Duodenal mucosa (tissue), 2 donors: ENCODE results near the gene UQCRHL.
"Not testable (repeated sequence)": the region's sequence is repeated elsewhere in the genome, so short reads cannot be mapped to it uniquely, and the experiment has no call there.

Experiments
- H3K27ac ChIP-seq: one replicate; pipeline ENCODE4 v1.7.0; 2013; ENCODE audit warnings: low read depth, low read length
- H3K27me3 ChIP-seq, 2 donors: one replicate each; pipeline ENCODE4 v1.7.0; 2013; ENCODE audit warnings: low read length in 2 of 2, control low read depth in 1 of 2; ENCODE audit not compliant: insufficient read depth in 2 of 2, control insufficient read depth in 1 of 2
- H3K36me3 ChIP-seq, 2 donors: one replicate each; pipeline ENCODE4 v1.7.0; 2013; ENCODE audit warnings: low read length in 2 of 2, control low read depth in 1 of 2; ENCODE audit not compliant: insufficient read depth in 2 of 2, control insufficient read depth in 1 of 2
- H3K4me1 ChIP-seq, 2 donors: one replicate each; pipeline ENCODE4 v1.7.0; 2013; ENCODE audit warnings: low read length in 2 of 2, control low read depth in 1 of 2; ENCODE audit not compliant: insufficient read depth in 2 of 2, control insufficient read depth in 1 of 2
- H3K4me3 ChIP-seq, 2 donors: one replicate each; pipeline ENCODE4 v1.7.0; 2013; ENCODE audit warnings: low read length in 2 of 2, low read depth in 1 of 2
- H3K9ac ChIP-seq, 2 donors: one replicate each; pipeline ENCODE4 v1.7.0; 2013; ENCODE audit warnings: low read length in 2 of 2, low read depth in 1 of 2
- H3K9me3 ChIP-seq, 2 donors: one replicate each; pipeline ENCODE4 v1.7.0; 2013; ENCODE audit warnings: low read length in 2 of 2, control low read depth in 1 of 2; ENCODE audit not compliant: control insufficient read depth in 1 of 2

The UQCRHL gene

GRCh38 chr1:15807549-15807948 lies at the start of gene UQCRHL:
UQCRHL (minus strand) TSS chr1:15807649; CDS start chr1:15807649, 0 bp downstream.
- H3K27ac ChIP-seq, H3K9ac ChIP-seq, H3K27me3 ChIP-seq, H3K4me3 ChIP-seq, H3K36me3 ChIP-seq, H3K9me3 ChIP-seq, H3K4me1 ChIP-seq: not testable (repeated sequence)

DNA sequence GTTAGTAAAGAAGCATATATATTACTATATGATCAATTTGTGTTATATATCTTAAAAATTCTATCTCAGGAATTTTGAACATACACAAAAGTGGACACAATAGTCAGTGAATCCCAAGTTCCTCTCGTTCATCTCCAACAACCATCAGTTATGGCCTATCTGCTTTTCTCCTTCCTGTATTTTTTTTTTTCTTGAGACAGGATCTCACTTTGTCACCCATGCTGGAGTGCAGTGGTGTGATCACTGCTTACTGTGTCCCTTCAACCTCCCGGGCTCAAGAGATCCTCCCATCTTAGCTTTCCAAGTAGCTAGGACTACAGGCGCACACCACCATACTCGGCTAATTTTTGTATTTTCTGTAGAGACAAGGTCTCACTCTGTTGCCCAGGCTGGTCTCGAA lies 49.4 kb upstream of the UQCRHL start:
- H3K9ac ChIP-seq, result no peak overlapping the region
- H3K36me3 ChIP-seq, result no peaks in the 10 kb centered on the region
- no peak overlapping the region for H3K4me3 ChIP-seq
- no peak overlapping the region for H3K27ac ChIP-seq
- no peaks in the 10 kb centered on the region for H3K27me3 ChIP-seq
- no peaks in the 10 kb centered on the region for H3K9me3 ChIP-seq
- peaks cover 0 to 3% of the 10 kb centered on the region in 2 donors for H3K4me1 ChIP-seq

DNA sequence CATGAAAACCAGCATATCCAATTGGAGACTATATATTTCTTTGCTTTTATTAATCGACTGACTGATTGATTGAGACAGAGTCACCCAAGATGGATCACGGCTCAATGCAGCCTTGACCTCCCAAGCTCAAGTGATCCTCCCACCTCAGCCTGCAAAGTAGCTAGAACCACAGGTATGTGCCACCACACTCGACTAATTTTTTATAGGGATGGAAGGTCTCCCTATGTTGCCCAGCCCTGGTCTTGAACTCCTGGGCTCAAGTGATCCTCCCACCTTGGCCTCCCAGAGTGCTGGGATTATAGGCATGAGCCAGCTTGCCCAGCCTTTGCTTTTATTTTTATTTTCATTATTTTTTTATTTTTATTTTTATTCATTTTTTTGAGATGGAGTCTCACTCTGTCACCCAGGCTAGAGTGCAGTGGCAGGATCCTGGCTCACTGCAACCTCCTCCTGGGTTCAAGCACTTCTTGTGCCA lies 45.4 kb upstream of the UQCRHL start:
- Histone ChIP-seq H3K27ac (no peak overlapping the region), H3K27me3 (no peaks in the 10 kb centered on the region), H3K4me3 (no peak overlapping the region), H3K4me1 (peaks cover 8 to 24% of the 10 kb centered on the region in 2 donors), H3K9me3 (no peaks in the 10 kb centered on the region), H3K36me3 (no peaks in the 10 kb centered on the region), H3K9ac (no peak overlapping the region)

- H3K27ac ChIP-seq, result no peak overlapping the region
- H3K4me1 ChIP-seq, result peaks cover 8 to 24% of the 10 kb centered on the region in 2 donors
Observed at GRCh38 chr1:15852036-15852827, 44.8 kb upstream of the UQCRHL start.

GRCh38 chr1:15851210-15852035 lies 44.0 kb upstream of the UQCRHL start:
- Histone ChIP-seq H3K9ac (no peak overlapping the region), H3K36me3 (no peaks in the 10 kb centered on the region), H3K4me1 (peaks cover 8 to 24% of the 10 kb centered on the region in 2 donors), H3K27me3 (no peaks in the 10 kb centered on the region), H3K27ac (no peak overlapping the region), H3K4me3 (no peak overlapping the region), H3K9me3 (no peaks in the 10 kb centered on the region)

More at GRCh38 chr1:15852036-15852827, 44.8 kb upstream of the UQCRHL start:
- Histone ChIP-seq H3K9me3 (no peaks in the 10 kb centered on the region), H3K36me3 (no peaks in the 10 kb centered on the region), H3K27me3 (no peaks in the 10 kb centered on the region), H3K9ac (no peak overlapping the region), H3K4me3 (no peak overlapping the region)

GRCh38 chr1:15850471-15851001 lies 43.1 kb upstream of the UQCRHL start:
- H3K27me3 ChIP-seq, result no peaks in the 10 kb centered on the region
- H3K9ac ChIP-seq, result peak overlapping the region; percentile 85 to 95
- H3K27ac ChIP-seq, result no peak overlapping the region
- no peaks in the 10 kb centered on the region for H3K9me3 ChIP-seq
- peak overlapping the region; percentile 89 to 95 for H3K4me3 ChIP-seq
- no peaks in the 10 kb centered on the region for H3K36me3 ChIP-seq
- H3K4me1 ChIP-seq, result peaks cover 8 to 24% of the 10 kb centered on the region in 2 donors

GRCh38 chr1:15849775-15850324 lies 42.4 kb upstream of the UQCRHL start:
- Histone ChIP-seq H3K4me3 (peak overlapping the region; percentile 89 to 95), H3K9me3 (no peaks in the 10 kb centered on the region), H3K27ac (peak overlapping the region; percentile 84), H3K36me3 (no peaks in the 10 kb centered on the region), H3K9ac (peak overlapping the region; percentile 85 to 95), H3K27me3 (no peaks in the 10 kb centered on the region), H3K4me1 (peaks cover 13 to 24% of the 10 kb centered on the region in 2 donors)

GRCh38 chr1:15848929-15849774 lies 41.7 kb upstream of the UQCRHL start:
- Histone ChIP-seq H3K27me3 (no peaks in the 10 kb centered on the region), H3K4me1 (peaks cover 13 to 25% of the 10 kb centered on the region in 2 donors), H3K9ac (peak overlapping the region; percentile 85 to 95), H3K4me3 (peak overlapping the region; percentile 89 to 95), H3K36me3 (no peaks in the 10 kb centered on the region), H3K27ac (peak overlapping the region; percentile 84), H3K9me3 (no peaks in the 10 kb centered on the region)

DNA sequence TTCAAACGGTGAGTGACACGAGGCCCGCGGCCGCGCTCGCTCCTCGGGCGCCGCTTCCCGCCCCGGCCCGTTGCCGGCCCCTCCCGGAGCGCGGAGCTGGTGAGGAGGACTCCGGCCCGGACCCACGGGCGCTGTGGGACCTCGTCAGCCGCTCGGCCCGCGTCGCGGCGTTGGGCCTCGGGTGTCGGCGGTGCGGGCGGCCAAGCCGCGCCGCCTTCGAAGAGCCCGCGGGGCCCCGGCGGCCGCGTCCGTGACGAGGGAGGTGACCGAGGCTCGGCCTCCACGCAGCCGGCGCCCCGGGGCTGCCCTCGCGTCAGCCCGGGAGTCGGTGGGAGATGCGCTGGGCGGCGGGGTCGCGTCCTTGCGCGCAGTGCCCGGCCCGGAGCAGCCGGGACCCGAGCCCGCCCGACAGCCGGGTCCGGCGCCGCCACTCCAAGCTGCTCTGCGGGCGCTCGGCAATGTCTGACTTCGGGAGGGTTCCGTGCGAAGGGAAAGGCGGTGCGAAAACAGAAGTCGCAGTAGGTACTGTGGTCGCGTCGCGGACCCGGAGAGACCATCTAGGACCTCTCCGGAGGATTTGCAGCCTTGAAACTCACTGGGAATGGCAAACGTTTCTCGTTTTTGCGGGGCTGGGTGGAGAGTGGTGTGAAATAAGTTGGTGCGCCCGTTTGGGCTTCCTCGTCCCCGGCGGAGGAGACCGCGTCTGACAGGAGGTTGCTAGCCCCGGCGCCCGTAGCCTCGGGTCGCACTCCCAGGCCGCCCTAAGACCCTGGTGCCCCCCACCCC lies 40.9 kb upstream of the UQCRHL start:
- Histone ChIP-seq H3K36me3 (no peaks in the 10 kb centered on the region), H3K4me1 (peaks cover 13 to 28% of the 10 kb centered on the region in 2 donors), H3K9ac (peak overlapping the region; percentile 85 to 95), H3K4me3 (peak overlapping the region; percentile 89 to 95), H3K27me3 (no peaks in the 10 kb centered on the region), H3K27ac (peak overlapping the region; percentile 84), H3K9me3 (no peaks in the 10 kb centered on the region)
